Measurements from ENCODE around the gene NLGN1. TPM values are rescaled to one million over a fixed set of nuclear protein-coding genes. Genes with fewer than 3 reads are reported as not detected.

Gene NLGN1
- total and polyA plus RNA-seq, 2 of the 8 experiments (the other 6 are each of a cell fraction or from before 2014, with no cell fraction given): 7.8 to 14.8 TPM

- TF ChIP-seq E2F6 (IDR thresholded peaks at IDR 0.05): no peak
- TF ChIP-seq CBX8 (IDR thresholded peaks at IDR 0.05; ENCODE audit: borderline replicate concordance, low read depth, low read length): no peak
- peak; percentile 90 for TF ChIP-seq SP1 (IDR thresholded peaks at IDR 0.05; ENCODE audit: low read depth, low read length)
- no peak for TF ChIP-seq RXRA (IDR thresholded peaks at IDR 0.05; ENCODE audit: insufficient read depth, low read depth, low read length)
- 0 out of 2 replicates have a peak, but pooled peaks have one; percentile 10 for TF ChIP-seq SRF (IDR thresholded peaks at IDR 0.05; ENCODE audit: low read depth, low read length)
- no peak for TF ChIP-seq CTBP2 (IDR thresholded peaks at IDR 0.05; ENCODE audit: borderline replicate concordance, insufficient read depth, insufficient read length, low read length)
- TF ChIP-seq EZH2 (IDR thresholded peaks at IDR 0.05; ENCODE audit: low read depth, low read length, severe bottlenecking): no peak
- TF ChIP-seq CBX5 (IDR thresholded peaks at IDR 0.05; ENCODE audit: low read depth, low read length): no peak
- TF ChIP-seq ZNF274 (IDR thresholded peaks at IDR 0.05; ENCODE audit: borderline replicate concordance, extremely low read depth, low read length): no peak
- TF ChIP-seq PHF8 (conservative IDR thresholded peaks at IDR 0.05; ENCODE audit: low read depth, low read length): no peak
- TF ChIP-seq FOSL1 (IDR thresholded peaks at IDR 0.05; ENCODE audit: insufficient read depth, low read depth, low read length): no peak
- TF ChIP-seq POLR2AphosphoS5 (IDR thresholded peaks at IDR 0.05; ENCODE audit: low read depth, low read length): no peak
- TF ChIP-seq HDAC2 (IDR thresholded peaks at IDR 0.05; ENCODE audit: borderline replicate concordance in 1 of 2, low read depth in 2 of 2, low read length in 2 of 2): peak in 1 of 2 experiments; percentile 41; a peak in 1 of 4 replicates
- TF ChIP-seq CHD2 (IDR thresholded peaks at IDR 0.05; ENCODE audit: low read length): no peak
- TF ChIP-seq EP300 (IDR thresholded peaks at IDR 0.05; ENCODE audit: borderline replicate concordance in 1 of 2, low read depth in 2 of 2, low read length in 2 of 2): peak in 1 of 2 experiments; percentile 99; a peak in 2 of 3 replicates
- TF ChIP-seq NANOG (IDR thresholded peaks at IDR 0.05; ENCODE audit: insufficient read depth, low read depth, low read length, poor library complexity, severe bottlenecking): peak; percentile 99
- no peak for TF ChIP-seq HDAC6 (IDR thresholded peaks at IDR 0.05; ENCODE audit: low read depth, low read length)
- no peak for TF ChIP-seq MAFK (IDR thresholded peaks at IDR 0.05; ENCODE audit: low read depth, low read length)
- no peak for TF ChIP-seq CHD1 (IDR thresholded peaks at IDR 0.05; ENCODE audit: low read depth, low read length)
- TF ChIP-seq TCF12 (IDR thresholded peaks at IDR 0.05; ENCODE audit: low read depth, low read length): peak; percentile 77
- TF ChIP-seq ATF3 (IDR thresholded peaks at IDR 0.05; ENCODE audit: insufficient read depth, low read depth, low read length): no peak
- TF ChIP-seq GABPA (IDR thresholded peaks at IDR 0.05; ENCODE audit: borderline replicate concordance, insufficient read depth, low read length): no peak
Observed at GRCh38 chr3:174232658-174233429, 835.3 kb downstream of the NLGN1 start (continued).
